WERI-Rb-1 (cell line): Measurements from ENCODE around the gene CMTM5.
"Not testable (repeated sequence)": the region's sequence is repeated elsewhere in the genome, so short reads cannot be mapped to it uniquely, and the experiment has no call there.

Experiments used
- DNase-seq: peaks from one replicate; pipeline ENCODE4 v3.0.0-alpha.2; 2020
- H3K27ac ChIP-seq: fragments of 250-450 bp; sonication (Bioruptor Pico); 2 replicates; pipeline ENCODE4 v1.5.1; 2020; ENCODE audit warnings: mild to moderate bottlenecking, moderate library complexity
- H3K27me3 ChIP-seq: fragments of 250-450 bp; sonication (Bioruptor Pico); 2 replicates; pipeline ENCODE4 v1.5.1; 2021; ENCODE audit warnings: mild to moderate bottlenecking, low read depth, moderate library complexity; ENCODE audit not compliant: insufficient read depth, severe bottlenecking
- H3K36me3 ChIP-seq: fragments of 250-450 bp; sonication (Bioruptor Pico); 2 replicates; pipeline ENCODE4 v1.5.1; 2020; ENCODE audit warnings: mild to moderate bottlenecking, moderate library complexity
- H3K4me3 ChIP-seq: 2 replicates; pipeline ENCODE4 v1.5.1; 2011; ENCODE audit warnings: low read depth, mild to moderate bottlenecking, control low read depth, low read length
- H3K9me3 ChIP-seq: fragments of 250-450 bp; sonication (Bioruptor Pico); 2 replicates; pipeline ENCODE4 v1.5.1; 2021; ENCODE audit warnings: mild to moderate bottlenecking, moderate library complexity; ENCODE audit not compliant: severe bottlenecking
- TF ChIP-seq, protein P1 (sequence below): IDR thresholded peaks from 2 replicates; pipeline ENCODE4 v1.5.1; 2011; ENCODE audit warnings: low read depth, mild to moderate bottlenecking, control low read depth, inconsistent platforms, low read length

CMTM5 gene

GRCh38 chr14:23392613-23393012, 15.8 kb downstream of the CMTM5 start:
- Histone ChIP-seq H3K27ac (no peak overlapping the region), H3K4me3 (no peak overlapping the region), H3K27me3 (no peaks in the 10 kb centered on the region), H3K9me3 (no peaks in the 10 kb centered on the region), H3K36me3 (no peaks in the 10 kb centered on the region)
- TF ChIP-seq, protein P1, sequence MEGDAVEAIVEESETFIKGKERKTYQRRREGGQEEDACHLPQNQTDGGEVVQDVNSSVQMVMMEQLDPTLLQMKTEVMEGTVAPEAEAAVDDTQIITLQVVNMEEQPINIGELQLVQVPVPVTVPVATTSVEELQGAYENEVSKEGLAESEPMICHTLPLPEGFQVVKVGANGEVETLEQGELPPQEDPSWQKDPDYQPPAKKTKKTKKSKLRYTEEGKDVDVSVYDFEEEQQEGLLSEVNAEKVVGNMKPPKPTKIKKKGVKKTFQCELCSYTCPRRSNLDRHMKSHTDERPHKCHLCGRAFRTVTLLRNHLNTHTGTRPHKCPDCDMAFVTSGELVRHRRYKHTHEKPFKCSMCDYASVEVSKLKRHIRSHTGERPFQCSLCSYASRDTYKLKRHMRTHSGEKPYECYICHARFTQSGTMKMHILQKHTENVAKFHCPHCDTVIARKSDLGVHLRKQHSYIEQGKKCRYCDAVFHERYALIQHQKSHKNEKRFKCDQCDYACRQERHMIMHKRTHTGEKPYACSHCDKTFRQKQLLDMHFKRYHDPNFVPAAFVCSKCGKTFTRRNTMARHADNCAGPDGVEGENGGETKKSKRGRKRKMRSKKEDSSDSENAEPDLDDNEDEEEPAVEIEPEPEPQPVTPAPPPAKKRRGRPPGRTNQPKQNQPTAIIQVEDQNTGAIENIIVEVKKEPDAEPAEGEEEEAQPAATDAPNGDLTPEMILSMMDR, result no peak
- no peak for DNase-seq

GRCh38 chr14:23396126-23396525, 19.3 kb downstream of the CMTM5 start:
- H3K4me3 ChIP-seq, result no peak overlapping the region
- TF ChIP-seq, protein P1, result no peak
- H3K27me3 ChIP-seq, result no peaks in the 10 kb centered on the region
- no peaks in the 10 kb centered on the region for H3K9me3 ChIP-seq
- no peak for DNase-seq
- no peaks in the 10 kb centered on the region for H3K36me3 ChIP-seq
- no peak overlapping the region for H3K27ac ChIP-seq

DNA sequence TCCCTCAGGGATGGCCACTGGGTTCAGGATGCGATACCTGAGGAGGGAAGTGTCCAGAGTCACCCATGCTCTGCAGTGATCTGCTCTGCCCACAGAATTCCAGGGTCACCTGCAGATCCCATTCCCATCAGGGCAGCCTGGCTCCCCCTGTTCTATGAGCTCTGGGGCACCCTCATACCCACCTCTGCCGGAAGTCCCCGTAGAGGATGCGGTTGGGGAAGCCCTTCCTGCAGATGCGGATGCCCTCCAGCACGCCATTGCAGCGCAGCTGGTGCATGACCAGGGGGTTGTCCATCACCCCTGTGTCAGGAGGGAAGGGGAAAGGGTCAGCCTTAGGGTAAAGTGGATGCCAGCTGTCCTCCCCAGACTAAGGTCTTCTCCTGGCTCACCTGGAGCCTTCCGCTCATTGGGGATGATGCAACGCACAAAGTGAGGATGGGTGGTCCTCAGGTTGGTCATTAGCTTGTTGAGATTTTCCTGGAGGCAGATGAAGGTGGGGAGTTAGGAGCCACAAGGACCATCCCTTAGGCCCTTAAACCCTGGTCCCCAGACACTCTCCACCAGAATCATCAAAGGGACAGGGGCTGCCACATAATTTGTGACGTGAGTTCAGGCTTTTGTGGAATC, 20.0 kb downstream of the CMTM5 start:
- Histone ChIP-seq H3K9me3 (no peaks in the 10 kb centered on the region), H3K27ac (no peak overlapping the region), H3K36me3 (no peaks in the 10 kb centered on the region), H3K4me3 (no peak overlapping the region), H3K27me3 (no peaks in the 10 kb centered on the region)
- DNase-seq, result no peak
- TF ChIP-seq, protein P1, result no peak

DNA sequence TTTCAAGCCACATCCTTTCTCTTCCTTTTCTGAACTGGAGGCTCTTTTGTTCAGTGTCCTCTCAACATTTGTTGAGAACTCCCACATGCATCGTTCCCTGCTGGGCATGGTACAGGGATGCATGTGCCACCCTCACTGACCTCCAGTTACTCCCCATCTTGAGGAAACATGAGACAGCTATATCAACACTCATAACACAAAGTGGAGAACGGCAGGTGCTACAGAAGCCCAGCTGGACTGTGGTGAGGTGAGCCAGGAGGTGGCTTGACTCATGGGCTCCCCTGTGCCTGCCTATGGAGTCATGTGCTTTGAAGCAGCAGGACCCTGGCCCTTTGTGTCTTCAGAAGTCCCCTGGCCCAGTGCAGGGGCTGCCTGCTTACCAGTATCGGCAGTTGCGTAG, 21.5 kb downstream of the CMTM5 start:
- no peaks in the 10 kb centered on the region for H3K9me3 ChIP-seq
- no peak overlapping the region for H3K27ac ChIP-seq
- no peak overlapping the region for H3K4me3 ChIP-seq
- no peaks in the 10 kb centered on the region for H3K36me3 ChIP-seq
- H3K27me3 ChIP-seq, result no peaks in the 10 kb centered on the region
- TF ChIP-seq, protein P1, result no peak
- no peak for DNase-seq

GRCh38 chr14:23399136-23399535, 22.3 kb downstream of the CMTM5 start:
- TF ChIP-seq, protein P1, result no peak
- no peak for DNase-seq

GRCh38 chr14:23399591-23399990, 22.7 kb downstream of the CMTM5 start:
- TF ChIP-seq, protein P1, result no peak
- DNase-seq, result no peak
- Histone ChIP-seq H3K27ac (no peak overlapping the region), H3K36me3 (no peaks in the 10 kb centered on the region), H3K9me3 (no peaks in the 10 kb centered on the region), H3K27me3 (no peaks in the 10 kb centered on the region), H3K4me3 (no peak overlapping the region)

More at GRCh38 chr14:23399136-23399535, 22.3 kb downstream of the CMTM5 start:
- Histone ChIP-seq H3K27ac (no peak overlapping the region), H3K9me3 (no peaks in the 10 kb centered on the region), H3K4me3 (no peak overlapping the region), H3K36me3 (no peaks in the 10 kb centered on the region), H3K27me3 (no peaks in the 10 kb centered on the region)

GRCh38 chr14:23400496-23401149, 23.8 kb downstream of the CMTM5 start:
- not testable (repeated sequence) for DNase-seq, H3K27ac ChIP-seq, H3K36me3 ChIP-seq, H3K4me3 ChIP-seq, H3K27me3 ChIP-seq, H3K9me3 ChIP-seq
